ENCODE data around the gene COTL1.
"Not testable (repeated sequence)": the region's sequence is repeated elsewhere in the genome, so short reads cannot be mapped to it uniquely, and the experiment has no call there.

COTL1 gene

GRCh38 chr16:84637709-84638108 lies 19.8 kb upstream of the COTL1 start:
- Histone ChIP-seq H3K36me3 (ENCODE audit: control insufficient read depth, insufficient read depth, low read length) (no peaks in the 10 kb centered on the region), H3K9ac (ENCODE audit: low read length) (no peak overlapping the region), H3K4me1 (ENCODE audit: control insufficient read depth, insufficient read depth, low read length) (peaks cover 4% of the 10 kb centered on the region), H3K4me3 (ENCODE audit: low read length) (no peak overlapping the region), H3K27me3 (ENCODE audit: control insufficient read depth, insufficient read depth, low read length) (no peaks in the 10 kb centered on the region), H3K27ac (ENCODE audit: low read depth, low read length) (no peak overlapping the region)

DNA sequence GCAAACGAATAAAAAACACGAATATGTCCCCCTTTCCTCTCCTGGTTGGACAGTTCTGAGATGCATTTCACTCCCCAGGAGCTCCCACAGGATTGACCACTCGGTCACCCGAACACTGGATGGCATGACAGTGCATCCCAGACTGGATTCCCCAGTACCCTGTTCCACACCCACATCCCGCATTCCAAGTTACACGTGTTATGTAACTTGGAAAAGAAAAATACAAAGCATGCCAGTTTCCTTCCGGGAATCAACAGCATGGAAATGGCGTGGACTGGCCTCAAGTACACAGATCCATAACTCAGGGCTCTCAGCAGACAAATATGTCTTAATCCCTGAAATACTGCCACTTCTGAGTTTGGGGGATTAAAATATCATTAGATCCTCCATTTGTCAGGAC lies 17.8 kb upstream of the COTL1 start:
- H3K27ac ChIP-seq (ENCODE audit: low read depth, low read length): no peak overlapping the region
- H3K27me3 ChIP-seq (ENCODE audit: control insufficient read depth, insufficient read depth, low read length): no peaks in the 10 kb centered on the region
- H3K4me3 ChIP-seq (ENCODE audit: low read length): no peak overlapping the region
- no peak overlapping the region for H3K9ac ChIP-seq (ENCODE audit: low read length)
- H3K4me1 ChIP-seq (ENCODE audit: control insufficient read depth, insufficient read depth, low read length): no peaks in the 10 kb centered on the region
- H3K36me3 ChIP-seq (ENCODE audit: control insufficient read depth, insufficient read depth, low read length): no peaks in the 10 kb centered on the region

GRCh38 chr16:84633622-84634021 lies 15.7 kb upstream of the COTL1 start:
- H3K9ac ChIP-seq (ENCODE audit: low read length): no peak overlapping the region

GRCh38 chr16:84632862-84633261 lies 15.0 kb upstream of the COTL1 start:
- not testable (repeated sequence) for H3K27me3 ChIP-seq (ENCODE audit: control insufficient read depth, insufficient read depth, low read length); H3K36me3 ChIP-seq (ENCODE audit: control insufficient read depth, insufficient read depth, low read length); H3K27ac ChIP-seq (ENCODE audit: low read depth, low read length); H3K4me3 ChIP-seq (ENCODE audit: low read length); H3K4me1 ChIP-seq (ENCODE audit: control insufficient read depth, insufficient read depth, low read length); H3K9ac ChIP-seq (ENCODE audit: low read length)

More at GRCh38 chr16:84633622-84634021, 15.7 kb upstream of the COTL1 start:
- Histone ChIP-seq H3K36me3 (ENCODE audit: control insufficient read depth, insufficient read depth, low read length) (no peaks in the 10 kb centered on the region), H3K27ac (ENCODE audit: low read depth, low read length) (no peak overlapping the region), H3K27me3 (ENCODE audit: control insufficient read depth, insufficient read depth, low read length) (no peaks in the 10 kb centered on the region), H3K4me1 (ENCODE audit: control insufficient read depth, insufficient read depth, low read length) (no peaks in the 10 kb centered on the region), H3K4me3 (ENCODE audit: low read length) (no peak overlapping the region)

DNA sequence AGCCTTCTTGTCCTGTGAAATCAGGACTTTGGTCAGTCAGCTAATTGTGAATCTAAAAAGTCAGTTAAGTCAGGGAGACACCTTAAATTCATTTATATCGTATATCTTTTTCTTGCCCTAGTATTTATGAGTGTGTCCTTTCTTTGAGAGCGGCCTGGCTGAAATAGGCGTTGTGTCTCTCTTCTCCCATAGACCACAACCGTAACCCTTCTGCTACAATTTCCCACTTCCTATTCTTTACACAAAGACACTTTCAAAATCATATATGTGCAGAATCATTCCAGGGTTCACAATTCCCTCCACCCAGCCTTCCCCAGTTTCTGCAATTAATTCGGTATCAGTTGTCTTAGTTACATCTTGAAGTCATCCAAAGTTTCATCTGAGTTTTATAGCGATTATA lies 14.0 kb upstream of the COTL1 start:
- no peak overlapping the region for H3K9ac ChIP-seq (ENCODE audit: low read length)
- H3K36me3 ChIP-seq (ENCODE audit: control insufficient read depth, insufficient read depth, low read length): no peaks in the 10 kb centered on the region
- H3K4me3 ChIP-seq (ENCODE audit: low read length): no peak overlapping the region
- H3K27me3 ChIP-seq (ENCODE audit: control insufficient read depth, insufficient read depth, low read length): no peaks in the 10 kb centered on the region
- no peaks in the 10 kb centered on the region for H3K4me1 ChIP-seq (ENCODE audit: control insufficient read depth, insufficient read depth, low read length)
- H3K27ac ChIP-seq (ENCODE audit: low read depth, low read length): no peak overlapping the region

DNA sequence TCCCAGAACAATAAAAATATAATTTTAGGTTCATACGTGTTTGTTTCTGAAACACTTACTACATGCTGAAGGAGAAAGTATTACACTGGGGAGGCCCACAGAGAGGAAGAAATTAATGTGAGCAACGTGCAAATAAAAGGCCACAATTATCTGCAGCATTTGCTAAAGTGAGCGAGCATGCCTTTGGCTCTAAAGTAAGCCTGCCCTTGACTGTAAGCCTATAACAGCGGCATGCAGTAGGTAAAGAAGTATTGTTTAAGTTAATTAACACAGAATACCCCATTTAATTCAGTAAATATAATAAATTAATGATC lies 13.2 kb upstream of the COTL1 start:
- no peak overlapping the region for H3K9ac ChIP-seq (ENCODE audit: low read length)

DNA sequence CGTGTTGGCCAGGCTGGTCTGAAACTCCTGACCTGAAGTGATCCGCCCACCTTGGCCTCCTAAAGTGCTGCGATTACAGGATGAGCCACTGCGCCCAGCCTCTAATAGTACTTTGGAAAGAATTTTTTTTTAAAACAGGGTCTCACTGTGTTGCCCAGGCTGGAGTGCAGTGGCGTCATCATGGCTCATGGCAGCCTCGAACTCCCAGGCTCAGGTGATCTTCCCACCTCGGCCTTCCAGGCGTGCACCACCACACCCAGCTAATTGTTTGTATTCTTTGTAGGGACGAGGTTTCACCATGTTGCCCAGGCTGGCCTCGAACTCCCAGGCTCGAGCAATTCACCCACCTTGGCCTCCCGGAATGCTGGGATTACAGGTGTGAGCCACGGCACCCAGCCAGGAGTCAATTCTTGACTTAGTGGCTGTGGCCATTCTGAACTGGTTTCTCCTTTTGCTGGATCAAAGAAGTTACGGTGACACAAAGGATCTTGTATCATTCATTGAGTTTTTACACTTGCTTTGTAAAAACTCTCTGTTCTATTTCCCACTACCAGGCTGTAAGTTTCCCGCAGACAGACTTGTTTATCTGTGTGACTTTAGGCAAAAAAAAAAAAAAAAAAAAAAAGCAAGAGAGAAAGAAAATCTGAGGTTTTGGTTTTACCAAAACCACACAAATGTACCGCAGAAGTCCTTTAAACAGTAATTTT lies 12.7 kb upstream of the COTL1 start:
- no peaks in the 10 kb centered on the region for H3K27me3 ChIP-seq (ENCODE audit: control insufficient read depth, insufficient read depth, low read length)

More for the DNA sequence above, 13.2 kb upstream of the COTL1 start:
- H3K27ac ChIP-seq (ENCODE audit: low read depth, low read length): no peak overlapping the region
- H3K4me1 ChIP-seq (ENCODE audit: control insufficient read depth, insufficient read depth, low read length): no peaks in the 10 kb centered on the region
- no peak overlapping the region for H3K4me3 ChIP-seq (ENCODE audit: low read length)
- no peaks in the 10 kb centered on the region for H3K36me3 ChIP-seq (ENCODE audit: control insufficient read depth, insufficient read depth, low read length)
- H3K27me3 ChIP-seq (ENCODE audit: control insufficient read depth, insufficient read depth, low read length): no peaks in the 10 kb centered on the region

DNA sequence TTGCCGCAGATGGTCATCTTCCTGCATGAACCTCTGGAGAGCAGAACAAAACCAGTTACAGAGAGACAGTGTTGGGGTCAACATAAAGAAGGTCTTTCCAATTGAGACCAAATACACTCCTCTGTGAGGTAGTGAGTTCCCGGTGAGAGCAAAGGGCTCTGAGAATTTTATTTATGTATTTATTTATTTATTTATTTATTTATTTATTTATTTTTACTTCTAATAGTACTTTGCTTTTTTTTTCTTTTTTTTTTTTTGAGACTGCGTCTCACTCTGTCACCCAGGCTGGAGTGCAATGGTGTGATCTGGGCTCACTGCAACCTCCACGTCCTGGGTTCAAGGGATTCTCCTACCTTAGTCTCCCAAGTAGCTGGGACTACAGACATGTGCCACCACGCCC lies 12.1 kb upstream of the COTL1 start:
- Histone ChIP-seq H3K27me3 (ENCODE audit: control insufficient read depth, insufficient read depth, low read length) (no peaks in the 10 kb centered on the region), H3K4me3 (ENCODE audit: low read length) (no peak overlapping the region), H3K27ac (ENCODE audit: low read depth, low read length) (no peak overlapping the region), H3K4me1 (ENCODE audit: control insufficient read depth, insufficient read depth, low read length) (no peaks in the 10 kb centered on the region), H3K9ac (ENCODE audit: low read length) (no peak overlapping the region), H3K36me3 (ENCODE audit: control insufficient read depth, insufficient read depth, low read length) (no peaks in the 10 kb centered on the region)

More for the DNA sequence above, 12.7 kb upstream of the COTL1 start:
- Histone ChIP-seq H3K27ac (ENCODE audit: low read depth, low read length) (no peak overlapping the region), H3K36me3 (ENCODE audit: control insufficient read depth, insufficient read depth, low read length) (no peaks in the 10 kb centered on the region), H3K4me3 (ENCODE audit: low read length) (no peak overlapping the region), H3K9ac (ENCODE audit: low read length) (no peak overlapping the region), H3K4me1 (ENCODE audit: control insufficient read depth, insufficient read depth, low read length) (no peaks in the 10 kb centered on the region)

DNA sequence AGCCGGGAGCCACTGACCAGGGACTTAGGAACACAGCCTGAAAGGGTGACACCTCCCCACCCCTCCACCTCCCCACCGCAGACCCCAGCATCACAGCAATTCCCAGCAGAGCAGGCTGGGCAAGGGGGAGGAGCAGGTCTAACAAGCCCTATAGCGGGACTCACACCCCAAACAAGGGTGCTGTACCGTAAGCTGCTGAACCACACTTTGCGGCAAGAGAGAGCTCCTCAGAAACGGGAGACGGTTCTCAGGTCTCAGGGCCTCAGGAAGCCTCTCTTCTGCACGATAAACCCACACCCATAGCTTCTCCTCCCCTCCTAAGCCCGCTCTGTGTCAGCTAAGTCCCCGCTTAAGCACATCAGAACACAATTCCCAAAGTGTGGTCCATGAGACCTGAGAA lies 11.7 kb upstream of the COTL1 start:
- Histone ChIP-seq H3K4me3 (ENCODE audit: low read length) (no peak overlapping the region), H3K27ac (ENCODE audit: low read depth, low read length) (no peak overlapping the region), H3K36me3 (ENCODE audit: control insufficient read depth, insufficient read depth, low read length) (no peaks in the 10 kb centered on the region), H3K9ac (ENCODE audit: low read length) (no peak overlapping the region), H3K27me3 (ENCODE audit: control insufficient read depth, insufficient read depth, low read length) (no peaks in the 10 kb centered on the region), H3K4me1 (ENCODE audit: control insufficient read depth, insufficient read depth, low read length) (no peaks in the 10 kb centered on the region)

DNA sequence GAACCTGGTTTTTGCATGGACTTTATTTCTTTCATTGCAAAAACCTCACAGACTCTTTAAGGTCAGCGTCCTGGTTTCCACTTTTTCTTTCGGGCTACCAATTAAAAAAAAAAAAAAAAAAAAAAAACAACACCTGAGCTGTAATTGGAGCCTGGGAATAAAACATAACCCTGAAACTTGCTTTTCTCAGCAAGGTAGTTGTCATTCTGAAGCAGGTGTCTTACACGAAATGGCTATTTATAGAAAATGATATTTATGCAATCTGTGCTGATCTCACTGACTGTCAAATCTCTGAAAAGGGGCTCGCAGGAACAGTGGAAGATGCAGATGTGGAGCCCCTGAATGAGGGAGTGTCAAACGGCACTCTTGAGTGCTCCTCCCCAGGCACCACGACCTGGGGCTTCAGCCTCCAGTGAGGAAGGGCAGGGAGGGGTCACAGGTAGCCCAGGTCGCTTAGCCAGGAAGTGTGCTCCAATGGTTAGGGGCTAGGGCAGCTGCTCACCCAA lies 10.4 kb upstream of the COTL1 start:
- Histone ChIP-seq H3K27me3 (ENCODE audit: control insufficient read depth, insufficient read depth, low read length) (no peaks in the 10 kb centered on the region), H3K27ac (ENCODE audit: low read depth, low read length) (no peak overlapping the region)

GRCh38 chr16:84625556-84625955 lies 7.7 kb upstream of the COTL1 start:
- Histone ChIP-seq H3K4me3 (ENCODE audit: low read length) (no peak overlapping the region), H3K4me1 (ENCODE audit: control insufficient read depth, insufficient read depth, low read length) (no peaks in the 10 kb centered on the region), H3K36me3 (ENCODE audit: control insufficient read depth, insufficient read depth, low read length) (no peaks in the 10 kb centered on the region), H3K9ac (ENCODE audit: low read length) (no peak overlapping the region), H3K27me3 (ENCODE audit: control insufficient read depth, insufficient read depth, low read length) (no peaks in the 10 kb centered on the region), H3K27ac (ENCODE audit: low read depth, low read length) (no peak overlapping the region)

More for the DNA sequence above, 10.4 kb upstream of the COTL1 start:
- Histone ChIP-seq H3K36me3 (ENCODE audit: control insufficient read depth, insufficient read depth, low read length) (no peaks in the 10 kb centered on the region), H3K9ac (ENCODE audit: low read length) (no peak overlapping the region), H3K4me3 (ENCODE audit: low read length) (no peak overlapping the region), H3K4me1 (ENCODE audit: control insufficient read depth, insufficient read depth, low read length) (no peaks in the 10 kb centered on the region)

- H3K4me1 ChIP-seq (ENCODE audit: control insufficient read depth, insufficient read depth, low read length); H3K27ac ChIP-seq (ENCODE audit: low read depth, low read length); H3K9ac ChIP-seq (ENCODE audit: low read length); H3K36me3 ChIP-seq (ENCODE audit: control insufficient read depth, insufficient read depth, low read length); H3K4me3 ChIP-seq (ENCODE audit: low read length); H3K27me3 ChIP-seq (ENCODE audit: control insufficient read depth, insufficient read depth, low read length): not testable (repeated sequence)
Measured at GRCh38 chr16:84620913-84621312, 3.0 kb upstream of the COTL1 start.

Data from rectal smooth muscle tissue (tissue), 1 donor.